Stimulated activated CD8-positive, alpha-beta memory T cell treated with anti-CD3 and anti-CD28 coated beads, Interleukin-12 subunit alpha, Interleukin-12 subunit beta, amount 100 ng/mL, for 4 hours (primary cell): ENCODE data around the gene CALHM4.

Source experiments
- DNase-seq: peaks from one replicate; pipeline ENCODE4 v3.0.0-alpha.2; 2020; ENCODE audit warnings: low read depth

Gene CALHM4, protein sequence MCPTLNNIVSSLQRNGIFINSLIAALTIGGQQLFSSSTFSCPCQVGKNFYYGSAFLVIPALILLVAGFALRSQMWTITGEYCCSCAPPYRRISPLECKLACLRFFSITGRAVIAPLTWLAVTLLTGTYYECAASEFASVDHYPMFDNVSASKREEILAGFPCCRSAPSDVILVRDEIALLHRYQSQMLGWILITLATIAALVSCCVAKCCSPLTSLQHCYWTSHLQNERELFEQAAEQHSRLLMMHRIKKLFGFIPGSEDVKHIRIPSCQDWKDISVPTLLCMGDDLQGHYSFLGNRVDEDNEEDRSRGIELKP

DNA sequence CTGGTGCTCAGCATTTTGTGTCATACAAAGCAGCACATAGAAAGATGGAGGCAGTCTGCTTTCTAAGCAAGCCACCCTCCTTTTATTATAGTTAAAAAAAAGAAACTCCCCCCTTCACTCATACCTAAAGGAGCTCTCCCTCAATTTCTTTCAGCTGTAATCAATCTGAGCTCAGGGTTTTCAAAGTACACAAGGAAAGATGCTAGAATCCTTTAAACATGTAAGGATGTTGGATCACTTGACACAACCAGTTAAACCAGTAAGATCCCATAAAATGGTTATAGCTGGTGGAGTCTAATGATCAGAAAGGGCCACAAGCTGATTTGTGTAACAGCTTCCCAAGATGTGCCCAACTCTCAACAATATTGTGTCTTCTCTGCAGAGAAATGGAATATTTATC lies at the start of gene CALHM4:
Gene CALHM4 (plus strand): TSS at position 301 of the 400 bp plus-strand sequence. CDS start 43 bp downstream, at position 344.
- no peak for DNase-seq

DNA sequence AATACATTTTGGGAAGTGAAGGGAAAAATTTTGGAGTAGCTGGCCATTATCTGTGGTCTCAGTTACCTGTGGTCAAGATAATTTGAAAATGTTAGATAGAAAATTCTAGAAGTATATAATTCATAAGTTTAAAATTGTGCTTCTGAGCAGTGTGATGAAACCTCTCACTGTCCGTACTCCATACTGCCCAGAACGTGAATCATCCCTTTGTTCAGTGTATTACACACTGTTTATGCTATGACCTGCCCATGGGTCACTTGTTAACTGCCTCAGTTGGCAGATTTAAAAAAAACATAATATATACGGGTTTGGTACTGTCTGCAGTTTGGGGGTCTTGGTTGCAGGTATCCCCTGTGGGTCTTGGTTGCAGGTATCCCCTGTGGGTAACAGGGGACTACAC lies 46.2 kb upstream of the CALHM4 start:
- no peak for DNase-seq

DNA sequence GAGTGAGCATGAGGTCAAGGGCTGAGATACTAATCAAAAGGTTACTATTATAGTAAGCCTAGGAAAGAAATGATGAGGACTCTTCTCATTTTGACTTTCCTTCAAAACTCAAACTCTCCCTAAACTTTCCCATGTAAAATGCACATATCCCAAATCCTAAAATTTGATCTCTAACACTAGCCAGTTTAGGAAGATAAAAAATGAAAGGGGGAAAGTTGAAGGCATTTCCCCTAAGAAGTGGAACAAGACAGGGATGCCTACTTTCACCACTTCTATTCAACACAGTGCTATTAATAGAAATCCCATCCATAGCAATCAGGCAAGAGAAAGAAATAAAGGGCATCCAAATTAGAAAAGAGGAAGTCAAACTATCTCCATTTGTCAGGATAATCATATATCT lies 45.0 kb upstream of the CALHM4 start:
- no peak for DNase-seq

DNA sequence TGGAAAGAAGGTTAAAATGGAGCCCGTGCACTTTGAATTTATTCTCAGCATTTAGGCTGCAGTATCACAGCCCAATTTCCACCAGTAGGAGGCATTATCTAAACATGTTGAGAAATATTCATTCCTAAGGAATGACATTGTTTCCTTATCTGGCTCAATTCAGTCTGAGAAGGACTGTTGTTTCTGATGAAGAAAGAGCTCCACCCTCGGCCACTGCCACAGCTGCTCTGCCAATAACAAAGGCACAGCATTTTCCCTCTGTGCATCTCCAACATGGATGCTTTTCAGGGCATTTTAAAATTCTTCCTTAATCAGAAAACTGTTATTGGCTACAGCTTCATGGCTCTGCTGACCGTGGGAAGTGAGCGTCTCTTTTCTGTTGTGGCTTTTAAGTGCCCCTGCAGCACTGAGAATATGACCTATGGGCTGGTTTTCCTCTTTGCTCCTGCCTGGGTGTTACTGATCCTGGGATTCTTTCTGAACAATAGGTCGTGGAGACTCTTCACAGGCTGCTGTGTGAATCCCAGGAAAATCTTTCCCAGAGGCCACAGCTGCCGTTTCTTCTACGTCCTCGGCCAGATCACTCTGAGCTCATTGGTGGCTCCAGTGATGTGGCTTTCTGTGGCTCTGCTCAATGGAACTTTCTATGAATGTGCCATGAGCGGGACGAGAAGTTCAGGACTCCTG lies 42.0 kb upstream of the CALHM4 start, which contains the start of gene CALHM5:
Gene CALHM5 (plus strand): TSS at position 216 of the 687 bp plus-strand sequence. CDS start 58 bp downstream, at position 274.
- DNase-seq: no peak

DNA sequence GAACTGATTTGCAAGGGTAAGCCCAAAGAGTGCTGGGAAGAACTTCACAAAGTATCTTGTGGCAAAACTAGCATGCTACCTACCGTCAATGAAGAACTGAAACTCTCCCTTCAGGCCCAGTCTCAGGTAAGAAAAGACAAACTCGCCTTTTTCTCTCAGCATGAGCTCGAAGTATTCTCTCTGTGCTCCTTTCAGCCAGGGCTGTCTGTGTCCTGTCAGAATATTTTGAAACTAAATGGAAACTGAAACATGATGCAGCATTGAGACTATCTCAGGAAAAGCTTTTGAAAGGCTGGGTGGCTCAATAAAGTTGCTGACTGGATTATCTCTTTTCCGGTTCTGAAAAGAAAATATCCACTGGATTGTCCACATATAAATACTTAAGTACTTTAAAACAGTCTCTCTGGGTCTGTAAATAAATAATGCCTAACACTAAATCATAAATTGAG lies 41.4 kb upstream of the CALHM4 start:
- DNase-seq: no peak

DNA sequence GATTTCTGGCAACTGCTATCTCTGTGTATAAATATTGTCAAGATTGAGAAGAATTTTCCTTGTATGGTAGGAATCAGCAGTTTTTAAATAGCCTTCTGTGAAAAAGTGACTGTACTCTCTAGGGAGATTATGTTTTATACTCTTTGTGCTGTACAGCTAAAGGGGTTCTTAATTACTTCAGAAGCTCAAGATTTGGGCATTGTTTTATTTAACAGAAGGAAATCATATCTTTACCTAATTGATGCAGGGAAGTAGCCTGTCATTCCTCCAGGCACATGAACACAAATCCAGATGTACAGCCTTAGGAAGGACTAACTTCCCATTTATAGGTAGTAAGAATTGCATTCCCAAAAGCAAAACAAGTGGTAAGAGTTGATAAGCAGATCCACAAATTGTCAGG lies 40.8 kb upstream of the CALHM4 start:
- DNase-seq: no peak

DNA sequence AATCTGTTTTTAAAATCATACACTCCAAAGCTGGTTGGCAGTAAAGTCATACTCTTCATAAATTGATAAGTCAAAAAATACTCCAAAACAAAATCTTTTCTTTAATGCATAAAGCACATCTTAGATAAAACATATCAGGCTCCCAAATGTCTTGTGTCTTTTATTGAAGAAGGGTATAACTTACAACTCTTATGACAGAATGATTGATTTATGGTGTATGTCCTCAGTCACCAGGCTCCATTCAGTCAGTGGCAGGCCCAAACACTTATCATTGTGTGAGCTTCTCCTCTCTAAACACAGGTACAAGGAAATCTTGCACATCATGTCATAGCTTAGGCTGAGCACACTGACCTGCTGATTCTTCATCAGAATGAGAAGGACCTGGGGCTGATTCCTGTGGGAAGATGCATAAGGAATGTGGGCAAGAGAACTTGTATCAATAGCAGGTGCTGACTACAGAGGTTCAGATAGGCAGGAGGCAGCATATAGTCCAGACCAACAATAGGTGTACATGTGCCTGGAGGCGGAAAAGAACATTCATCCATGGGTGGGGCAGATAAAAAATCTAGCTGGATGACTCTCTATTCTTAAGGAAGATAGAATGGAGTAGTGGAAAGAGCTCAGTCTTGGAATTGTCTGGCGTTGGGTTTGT lies 40.2 kb upstream of the CALHM4 start:
- no peak for DNase-seq

DNA sequence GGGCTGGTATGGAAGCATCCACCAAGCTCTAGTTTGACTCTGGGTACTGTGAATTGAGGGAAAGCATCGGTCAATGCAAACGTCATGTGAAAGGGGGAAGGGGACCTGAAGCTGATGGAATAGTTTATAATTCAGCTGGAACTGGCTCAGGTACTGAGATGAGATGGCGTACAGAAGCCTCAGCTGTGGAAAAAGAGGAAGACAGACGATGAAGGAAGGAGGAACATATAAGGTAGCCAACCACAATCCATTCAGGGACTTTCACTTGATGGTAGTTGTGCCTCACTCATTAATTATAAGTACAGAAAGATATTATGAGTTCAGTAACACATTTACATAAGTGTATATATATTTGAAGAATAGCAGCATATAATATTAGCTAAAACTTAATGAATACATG lies 39.4 kb upstream of the CALHM4 start:
- DNase-seq: no peak

DNA sequence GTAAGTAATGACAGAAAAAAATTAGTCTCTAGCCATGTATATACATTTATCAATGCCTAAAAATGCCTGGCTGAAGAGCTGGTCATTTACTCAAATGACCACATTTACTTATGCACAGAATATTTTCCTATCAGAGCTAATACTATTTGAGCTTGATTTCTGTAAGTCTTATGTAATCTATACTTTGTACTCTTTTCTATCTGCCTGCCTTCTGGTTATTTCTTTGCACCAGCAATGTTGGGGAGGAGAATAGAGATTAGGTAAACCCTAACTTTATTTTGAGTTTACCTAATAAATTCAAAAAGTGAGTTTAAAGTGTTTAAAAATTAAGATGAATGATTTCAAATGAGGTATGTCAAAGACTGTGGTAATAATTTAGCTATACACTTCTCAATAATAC lies 38.4 kb upstream of the CALHM4 start:
- DNase-seq: no peak

DNA sequence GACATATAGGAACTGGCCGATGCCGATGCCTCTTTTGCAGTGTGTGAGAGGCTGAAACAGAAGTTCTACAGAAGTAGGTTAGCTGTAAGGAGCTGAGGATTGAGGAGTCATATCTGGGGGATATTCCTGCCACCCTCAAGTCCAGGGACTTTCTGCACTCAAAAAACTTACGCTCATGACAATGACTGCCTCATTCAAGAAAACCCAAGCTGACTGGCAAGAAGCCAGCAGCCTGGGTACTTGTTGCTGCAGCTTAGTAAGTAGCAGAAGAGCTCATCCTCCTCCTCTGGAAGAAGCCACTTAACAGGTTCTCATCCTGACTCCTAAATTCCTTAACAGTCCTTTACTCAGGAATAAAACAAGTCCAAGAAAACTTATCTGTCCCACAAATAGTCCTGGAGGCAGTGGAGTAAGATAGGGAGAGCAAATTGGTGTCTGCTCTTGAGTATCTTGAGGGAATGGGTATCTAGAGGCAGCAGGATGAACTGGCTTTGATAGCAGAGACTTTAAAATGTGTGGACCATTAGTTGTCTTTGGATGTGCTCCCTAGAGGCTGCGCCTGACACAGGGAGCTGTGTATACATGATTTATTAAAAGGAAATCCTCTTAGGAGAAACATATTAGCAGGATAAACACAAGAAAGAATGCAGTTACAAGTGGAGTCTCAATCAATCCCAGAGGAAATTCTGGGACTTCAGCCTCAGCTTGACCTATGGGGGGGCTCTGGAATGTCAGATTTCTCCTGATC lies 34.8 kb upstream of the CALHM4 start:
- DNase-seq: no peak

DNA sequence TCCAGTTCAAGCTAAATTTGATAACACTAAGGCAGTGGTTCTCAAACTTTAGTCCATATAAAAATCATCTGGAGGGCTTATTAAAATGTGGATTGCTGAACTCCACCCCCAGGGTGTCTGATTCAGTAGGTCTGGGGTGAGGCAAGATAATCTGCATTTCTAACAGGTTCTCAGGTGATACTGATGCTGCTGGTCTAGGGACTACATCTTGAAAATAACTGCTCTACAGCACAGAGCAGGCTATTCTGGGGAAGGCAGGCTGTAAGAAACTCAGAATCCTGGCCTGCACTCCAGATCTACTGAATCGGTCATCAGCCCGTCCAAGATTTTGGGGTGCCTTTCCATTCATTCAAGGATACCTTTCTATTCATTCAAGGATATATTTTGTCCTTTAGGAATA lies 30.7 kb upstream of the CALHM4 start:
- no peak for DNase-seq

DNA sequence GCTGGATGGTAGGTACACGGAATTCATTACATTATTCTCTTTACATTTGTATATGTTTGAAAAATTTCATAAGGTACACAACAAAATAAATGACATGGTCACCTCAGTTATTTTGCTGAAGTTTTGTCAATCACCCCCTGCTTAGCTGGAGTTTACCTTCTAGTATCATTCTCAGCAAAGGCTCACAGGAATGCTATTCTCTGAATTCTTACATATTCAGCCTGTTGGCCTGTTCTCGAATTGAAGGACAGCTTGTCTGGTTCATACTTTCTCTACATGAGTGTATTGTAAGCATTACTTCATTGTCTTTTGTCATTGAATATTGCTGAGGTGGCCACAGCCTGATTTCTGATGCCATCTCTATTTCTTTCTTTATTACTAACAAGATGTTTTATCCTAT lies 29.3 kb upstream of the CALHM4 start:
- DNase-seq: no peak

DNA sequence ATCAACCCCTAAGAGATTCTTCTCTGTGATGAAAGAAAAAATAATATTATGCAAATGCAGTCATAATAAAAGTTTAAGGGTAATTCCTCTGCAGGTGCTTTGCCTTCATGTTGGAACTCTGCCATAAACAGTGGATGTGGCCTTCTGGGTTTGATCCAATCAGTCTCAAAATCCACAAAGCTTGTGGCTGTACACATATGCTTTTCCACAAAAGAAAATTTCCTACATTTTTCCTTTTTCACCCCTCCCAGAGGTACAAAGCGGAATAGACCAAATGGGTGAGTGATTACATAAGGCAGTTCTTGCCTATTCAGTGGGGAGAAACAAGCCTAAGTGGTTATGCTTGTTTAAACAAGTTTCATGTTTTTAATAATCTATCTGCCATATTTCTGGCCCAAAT lies 25.4 kb upstream of the CALHM4 start:
- DNase-seq: no peak

DNA sequence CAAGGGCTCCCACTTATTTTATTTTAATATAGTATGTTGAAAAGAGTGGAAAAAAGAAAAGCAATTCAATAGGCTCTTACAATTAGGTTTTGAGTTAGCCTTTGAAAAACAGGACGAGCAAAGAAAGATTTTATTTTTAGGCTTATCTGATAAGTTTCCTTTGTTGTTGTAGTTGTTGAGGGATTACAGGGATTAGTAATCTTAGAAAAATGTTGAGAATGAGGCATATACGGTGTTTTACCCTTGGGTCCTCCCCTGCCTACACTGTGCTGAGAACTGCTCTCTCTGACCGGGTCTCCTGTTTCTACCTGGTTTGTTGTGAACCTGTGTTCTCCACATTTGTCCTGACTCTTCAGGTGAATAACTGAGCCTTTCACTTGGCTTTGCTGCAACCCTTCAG lies 24.8 kb upstream of the CALHM4 start:
- no peak for DNase-seq

DNA sequence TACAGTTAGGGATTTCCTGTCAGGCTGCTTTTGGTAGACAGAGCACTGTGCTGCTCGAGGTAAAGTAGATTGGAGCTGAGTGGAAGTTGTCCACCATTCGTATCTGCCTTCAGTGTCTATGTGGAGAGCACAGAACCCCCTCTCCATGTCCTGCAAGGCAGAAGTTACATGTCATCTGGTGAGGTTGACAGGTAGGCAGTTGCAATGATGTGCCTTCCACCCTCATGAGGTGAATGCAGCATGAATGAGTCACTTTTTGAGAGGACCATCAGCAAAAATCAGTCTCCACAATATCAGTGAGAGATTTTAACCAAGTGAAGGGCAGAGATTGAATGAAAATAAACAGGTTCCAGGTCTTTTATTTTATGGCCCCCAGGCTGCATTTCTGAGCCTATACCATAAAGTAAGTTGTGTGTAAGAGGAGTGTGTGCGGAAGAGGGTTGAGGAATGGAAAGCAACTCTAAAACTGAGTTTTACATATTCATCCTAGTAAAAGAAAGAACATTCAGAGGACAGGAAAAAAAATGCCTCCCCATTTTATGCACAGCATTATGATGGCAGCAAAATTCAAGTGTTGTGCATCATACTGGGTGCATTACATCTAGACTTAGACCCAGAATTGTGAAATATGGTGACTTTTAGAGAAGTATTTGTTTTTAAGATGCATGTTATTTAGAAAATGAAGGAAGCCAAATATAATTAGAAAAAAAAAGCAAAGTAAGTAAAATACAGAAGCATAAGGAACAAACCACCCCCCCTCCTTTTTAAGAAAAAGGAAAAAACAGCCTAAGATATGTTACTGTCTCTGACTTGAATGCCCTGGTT lies 23.9 kb upstream of the CALHM4 start:
- DNase-seq: no peak

DNA sequence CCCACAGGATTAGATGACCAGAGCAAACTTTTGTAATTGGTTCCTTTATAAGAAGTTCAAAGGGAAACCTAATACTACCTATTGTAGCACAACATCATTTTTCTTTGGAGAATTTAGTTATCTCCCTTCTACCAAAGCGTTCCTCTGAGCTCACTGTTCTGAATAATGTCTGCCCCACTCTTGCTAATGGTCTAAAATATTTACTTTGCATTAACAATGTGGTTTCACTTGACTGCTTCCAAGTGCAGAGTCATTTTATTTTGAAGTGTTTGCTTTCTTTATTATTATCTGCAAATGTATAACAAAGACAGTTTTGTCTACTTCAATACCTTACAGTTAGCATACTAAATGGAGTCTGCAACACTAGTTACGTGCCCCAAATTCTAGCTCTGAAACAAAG lies 23.1 kb upstream of the CALHM4 start:
- DNase-seq: no peak

DNA sequence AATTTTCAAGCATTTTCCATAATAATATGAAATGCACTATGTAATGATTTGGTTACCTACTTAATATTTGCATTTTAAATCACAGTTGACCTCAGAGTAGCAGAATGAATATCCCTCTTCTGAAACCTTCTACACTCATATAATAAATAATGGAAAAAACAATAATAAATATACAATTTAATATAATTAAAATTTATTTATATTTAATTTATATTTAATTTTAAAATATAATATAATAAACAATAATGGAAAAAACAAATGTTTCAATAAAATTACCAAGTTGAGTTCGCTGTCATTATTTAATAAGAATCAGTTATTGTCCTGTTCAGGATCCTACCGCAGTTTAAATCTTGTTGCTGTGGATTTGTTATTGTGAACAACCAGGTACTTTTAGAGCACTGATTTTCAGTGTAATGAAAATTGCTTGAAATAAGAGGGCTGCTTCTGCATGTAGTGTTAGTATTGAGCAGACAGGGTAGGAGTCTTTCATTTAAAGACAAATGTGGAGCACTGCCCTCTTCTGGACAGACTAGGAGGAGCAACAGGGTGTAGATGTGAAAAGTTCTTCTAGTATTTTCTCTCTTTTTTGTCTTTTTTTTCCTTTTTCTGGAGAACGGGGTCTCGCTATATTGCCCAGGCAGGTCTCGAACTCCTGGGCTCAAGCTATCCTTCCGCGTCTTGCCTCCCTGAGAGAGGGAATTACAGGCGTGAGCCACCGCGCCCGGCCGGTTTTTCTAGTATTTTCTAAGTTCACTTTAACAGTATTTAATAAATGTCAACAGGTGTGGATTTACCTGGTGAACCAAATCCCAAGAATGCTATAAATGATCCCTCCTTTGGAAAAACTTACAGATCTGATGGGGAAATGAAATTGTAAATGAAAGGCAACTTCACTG lies 21.6 kb upstream of the CALHM4 start:
- DNase-seq: no peak

DNA sequence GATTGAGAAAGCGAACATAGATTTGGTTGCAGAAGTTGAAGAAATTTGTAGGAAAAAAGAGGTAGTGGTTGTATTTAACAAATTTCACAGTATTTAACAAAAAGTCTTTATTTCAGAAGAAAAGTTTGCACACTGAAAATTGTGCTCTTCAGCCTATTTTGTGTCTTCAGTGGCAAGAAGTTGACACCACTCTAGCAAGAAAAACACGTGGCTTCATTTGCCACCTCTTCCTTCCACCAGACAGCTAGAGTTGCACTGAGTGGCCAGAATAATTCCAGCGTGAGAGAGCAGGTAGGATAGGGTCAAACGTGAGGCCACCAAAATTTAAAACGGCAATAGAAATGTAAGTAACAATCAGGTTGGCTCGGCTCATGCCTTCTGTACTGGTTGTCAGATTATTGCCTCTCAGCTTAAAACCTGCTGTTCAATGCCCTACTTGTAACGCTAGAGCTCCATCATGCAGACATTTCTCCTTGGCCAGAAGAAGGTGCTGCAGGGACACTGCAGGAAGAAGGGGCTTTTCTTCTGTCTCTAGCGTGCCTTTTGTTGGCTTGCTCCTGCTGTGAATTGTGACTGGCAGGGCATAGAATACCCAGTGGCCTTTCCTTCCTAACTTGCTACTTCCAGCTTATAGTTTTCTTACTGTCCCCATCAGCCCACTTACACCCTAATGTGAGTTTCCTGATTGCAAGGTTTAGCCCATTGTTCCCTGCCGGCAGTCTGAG lies 20.2 kb upstream of the CALHM4 start:
- DNase-seq: no peak

DNA sequence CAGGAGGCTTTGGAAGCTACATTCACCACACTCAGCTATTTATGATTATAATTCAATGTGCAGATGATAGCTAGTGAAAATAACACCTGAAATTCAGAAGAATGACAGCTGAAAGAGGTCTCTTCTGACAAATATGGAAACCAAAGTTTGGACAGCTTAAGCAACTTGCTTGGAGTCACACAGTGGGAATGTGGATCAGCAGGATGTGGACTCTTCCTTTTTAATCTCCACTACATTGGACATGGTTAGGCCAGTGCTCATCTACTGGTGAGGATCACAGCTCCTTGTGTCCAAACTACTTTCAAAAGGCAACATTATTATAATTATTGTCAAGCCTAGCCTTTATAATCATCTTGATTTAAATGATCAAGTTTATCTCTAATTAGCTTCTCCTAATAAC lies 18.4 kb upstream of the CALHM4 start:
- DNase-seq: no peak

DNA sequence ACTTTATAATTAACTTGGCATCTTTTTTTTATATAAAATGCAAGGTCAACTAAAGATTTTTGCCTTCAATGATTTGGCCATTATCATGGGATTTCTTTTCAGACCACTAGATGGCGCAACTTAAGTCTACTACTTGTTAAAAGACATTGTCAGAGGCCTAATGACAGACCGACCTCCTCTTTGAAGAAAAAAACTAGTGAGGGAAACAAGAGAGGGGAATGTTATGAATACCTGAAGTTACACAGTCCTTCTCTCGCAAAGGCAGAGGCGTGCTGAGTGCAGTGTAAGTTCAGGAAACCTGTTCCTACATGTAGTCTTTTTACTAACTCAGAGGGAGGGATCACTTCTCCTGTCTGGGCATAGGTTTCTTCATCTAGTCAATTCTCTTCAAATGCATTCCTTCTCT lies 17.3 kb upstream of the CALHM4 start:
- no peak for DNase-seq
